A549 (cell line): ENCODE measurements around the gene CCL20. TPM values are rescaled to one million over a fixed set of nuclear protein-coding genes. Genes with fewer than 3 reads are reported as not detected.

Source experiments
- ATAC-seq, 2 experiments: fragments of 200-7000 bp in 1 of 2; fragments of >200 bp in 1 of 2; cut with Nextera tagmentation in 1 of 2; cut with Tn5 transposase in 1 of 2; 3 replicates each; pipeline versions ENCODE4 v1.8.0 to v1.9.1; 2018 to 2020; ENCODE audit warnings: mild to moderate bottlenecking in 1 of 2, moderate library complexity in 1 of 2
- CTCF ChIA-PET: fragments of 300-600 bp; sonication (Branson Sonifier 250); formaldehyde crosslinking; extraction: SDS; loops from one replicate; lab custom pipeline; 2021; ENCODE audit warnings: antibody characterized with exemption, inconsistent platforms; lab: Yijun Ruan, JAX
- POLR2A ChIA-PET: fragments of 350-600 bp; formaldehyde crosslinking; extraction: SDS; loops from one replicate; lab custom pipeline; 2021; ENCODE audit warnings: antibody characterized with exemption, inconsistent platforms; lab: Yijun Ruan, JAX
- DNase-seq, 2 experiments: peaks; one replicate each; pipeline versions ENCODE4 v3.0.0 to v3.0.0-alpha.2; 2011 to 2016; ENCODE audit warnings: low read depth in 1 of 2, low spot score in 1 of 2
- FAIRE-seq: peaks from 2 replicates; lab custom pipeline; 2011; peaks lifted over from hg19 to GRCh38; lab: Jason Lieb, UNC
- H3K27ac ChIP-seq, 2 experiments: fragments of >200 bp; sonication (Bioruptor Twin); formaldehyde crosslinking; 3 replicates each; pipeline ENCODE4 v1.5.1; 2016 to 2017
- H3K4me1 ChIP-seq: fragments of >200 bp; sonication (Bioruptor Twin); formaldehyde crosslinking; 3 replicates; pipeline ENCODE4 v1.6.1; 2016
- H3K4me2 ChIP-seq: fragments of >200 bp; sonication (Bioruptor Twin); formaldehyde crosslinking; 3 replicates; pipeline ENCODE4 v1.6.1; 2016
- H3K4me3 ChIP-seq: fragments of >200 bp; sonication (Bioruptor Twin); formaldehyde crosslinking; 3 replicates; pipeline ENCODE4 v1.5.1; 2016
- H3K9me3 ChIP-seq: fragments of >200 bp; sonication (Bioruptor Twin); formaldehyde crosslinking; 3 replicates; pipeline ENCODE4 v1.6.1; 2016
- BCL3 ChIP-seq: fragments of >200 bp; sonication (Bioruptor Twin); formaldehyde crosslinking; IDR thresholded peaks from 3 replicates; pipeline ENCODE4 v1.6.1; 2016
- BHLHE40 ChIP-seq: IDR thresholded peaks from 2 replicates; pipeline ENCODE4 v1.6.1; 2012; ENCODE audit warnings: low read depth, low read length, inconsistent platforms
- CBX8 ChIP-seq: fragments of 200-600 bp; sonication (generic); IDR thresholded peaks from 2 replicates; pipeline ENCODE4 v1.6.1; 2016
- CHD2 ChIP-seq: fragments of 150-350 bp; IDR thresholded peaks from 2 replicates; pipeline ENCODE4 v1.6.1; 2014; ENCODE audit warnings: low read length; ENCODE audit not compliant: partially characterized antibody
- CHD4 ChIP-seq: fragments of 200-600 bp; sonication (generic); IDR thresholded peaks from 2 replicates; pipeline ENCODE4 v1.6.1; 2016; ENCODE audit warnings: antibody characterized with exemption, mild to moderate bottlenecking, borderline replicate concordance
- EP300 ChIP-seq, 2 experiments: fragments of >200 bp; sonication (Bioruptor Twin); formaldehyde crosslinking; IDR thresholded peaks; 2 replicates in 1 of 2; 3 replicates in 1 of 2; pipeline ENCODE4 v1.6.1; 2016 to 2017
- FOSB ChIP-seq: fragments of 250-450 bp; sonication (Bioruptor Pico); IDR thresholded peaks from 2 replicates; pipeline ENCODE4 v1.5.0; 2020; ENCODE audit warnings: mild to moderate bottlenecking, moderate library complexity
- FOSL2 ChIP-seq, 2 experiments: fragments of 450-650 bp in 1 of 2; fragments of >200 bp in 1 of 2; sonication (Bioruptor Twin) in 1 of 2; formaldehyde crosslinking; IDR thresholded peaks; 2 replicates each; pipeline versions ENCODE4 v1.5.0 to v1.6.1; 2016 to 2020; ENCODE audit warnings: mild to moderate bottlenecking in 1 of 2, moderate library complexity in 1 of 2
- FOXS1 ChIP-seq: fragments of 250-450 bp; sonication (Bioruptor Pico); IDR thresholded peaks from 2 replicates; pipeline ENCODE4 v1.5.0; 2020; ENCODE audit warnings: mild to moderate bottlenecking, moderate library complexity
- HDAC2 ChIP-seq: fragments of 200-600 bp; sonication (generic); IDR thresholded peaks from 2 replicates; pipeline ENCODE4 v1.6.1; 2016
- HMGXB4 ChIP-seq: fragments of 250-450 bp; sonication (Bioruptor Pico); IDR thresholded peaks from 2 replicates; pipeline ENCODE4 v1.5.0; 2021; ENCODE audit warnings: mild to moderate bottlenecking, moderate library complexity, borderline replicate concordance
- HOXA7 ChIP-seq: fragments of 250-450 bp; sonication (Bioruptor Pico); IDR thresholded peaks from 2 replicates; pipeline ENCODE4 v1.5.0; 2020; ENCODE audit warnings: mild to moderate bottlenecking, moderate library complexity
- JUN ChIP-seq, 2 experiments: fragments of >200 bp; sonication (Bioruptor Twin); formaldehyde crosslinking; IDR thresholded peaks; 2 replicates in 1 of 2; 3 replicates in 1 of 2; pipeline ENCODE4 v1.6.1; 2016 to 2017
- KDM1A ChIP-seq: fragments of 200-600 bp; sonication (generic); IDR thresholded peaks from 2 replicates; pipeline ENCODE4 v1.6.1; 2016; ENCODE audit warnings: low read depth, mild to moderate bottlenecking
- KDM5A ChIP-seq: fragments of 200-600 bp; sonication (generic); IDR thresholded peaks from 2 replicates; pipeline ENCODE4 v1.6.1; 2016; ENCODE audit warnings: antibody characterized with exemption, mild to moderate bottlenecking
- MAFK ChIP-seq: fragments of 450-650 bp; IDR thresholded peaks from 2 replicates; pipeline ENCODE4 v1.6.1; 2014; ENCODE audit not compliant: partially characterized antibody
- MAX ChIP-seq: IDR thresholded peaks from 2 replicates; pipeline ENCODE4 v1.6.1; 2012
- MAZ ChIP-seq: fragments of 150-350 bp; IDR thresholded peaks from 2 replicates; pipeline ENCODE4 v1.6.1; 2014; ENCODE audit warnings: antibody characterized with exemption, low read depth, low read length, borderline replicate concordance
- MYC ChIP-seq: IDR thresholded peaks from 2 replicates; pipeline ENCODE4 v1.6.1; 2012; ENCODE audit warnings: mild to moderate bottlenecking, inconsistent platforms, low read length, improper control_type of control experiment, borderline replicate concordance
- NFE2L2 ChIP-seq: fragments of 150-350 bp; conservative IDR thresholded peaks from 2 replicates; pipeline ENCODE4 v1.6.1; 2014; ENCODE audit warnings: low read length
- NPAS2 ChIP-seq: fragments of 250-450 bp; sonication (Bioruptor Pico); IDR thresholded peaks from 2 replicates; pipeline ENCODE4 v1.8.0; 2022; ENCODE audit warnings: mild to moderate bottlenecking, moderate library complexity, borderline replicate concordance
- POLR2A ChIP-seq: IDR thresholded peaks from 2 replicates; pipeline ENCODE4 v1.6.1; 2012; ENCODE audit warnings: mild to moderate bottlenecking, low read length
- POLR2AphosphoS2 ChIP-seq: conservative IDR thresholded peaks from 2 replicates; pipeline ENCODE4 v1.6.1; 2012; ENCODE audit warnings: low read length, improper control_type of control experiment, inconsistent platforms
- RAD21 ChIP-seq, 2 experiments: fragments of >200 bp in 1 of 2; sonication (Bioruptor Twin) in 1 of 2; formaldehyde crosslinking in 1 of 2; IDR thresholded peaks in 1 of 2; conservative IDR thresholded peaks in 1 of 2; 2 replicates in 1 of 2; 3 replicates in 1 of 2; pipeline ENCODE4 v1.6.1; 2012 to 2018; ENCODE audit warnings: inconsistent platforms in 1 of 2
- RFX5 ChIP-seq: fragments of 450-650 bp; IDR thresholded peaks from 2 replicates; pipeline ENCODE4 v1.7.1; 2014; ENCODE audit warnings: antibody characterized with exemption, mild to moderate bottlenecking, moderate library complexity
- SREBF2 ChIP-seq: fragments of 450-650 bp; IDR thresholded peaks from 2 replicates; pipeline ENCODE4 v1.6.1; 2014; ENCODE audit warnings: mild to moderate bottlenecking, moderate library complexity
- TFCP2L1 ChIP-seq: fragments of 250-450 bp; sonication (Bioruptor Pico); IDR thresholded peaks from 2 replicates; pipeline ENCODE4 v1.5.0; 2021; ENCODE audit warnings: mild to moderate bottlenecking
- ZC3H11A ChIP-seq: fragments of 450-650 bp; IDR thresholded peaks from 2 replicates; pipeline ENCODE4 v1.6.1; 2014; ENCODE audit warnings: antibody characterized with exemption, mild to moderate bottlenecking
- WGBS: methylation state at CpG from one replicate; pipeline ENCODE4 v1.1.6; 2017; ENCODE audit errors: missing lambda C conversion rate; 5-methylcytosine and 5-hydroxymethylcytosine counted together
- polyA plus RNA-seq, 4 experiments: library from polyadenylated mRNA; depleted of rRNA in 3 of 4; stranded (reverse); fragments of >200 nt; fragmentation: RNase III in 1 of 4; extraction: RNeasy Plus Mini Kit Qiagen cat#74134 plus additional on column Dnase treatment in 1 of 4; gene quantifications; 2 replicates in 3 of 4; 3 replicates in 1 of 4; pipeline ENCODE4 v1.2.3, GENCODE V29; 2011 to 2017
- TF ChIP-seq, protein P1 (sequence below): fragments of 250-450 bp; sonication (Bioruptor Pico); IDR thresholded peaks from 2 replicates; pipeline ENCODE4 v1.5.0; 2020; ENCODE audit warnings: low read depth, mild to moderate bottlenecking, moderate library complexity

The CCL20 gene
- polyA plus RNA-seq, 2 of the 4 experiments (the other 2 are of a cell fraction) = 0.43 to 3.4 TPM

GRCh38 chr2:227826563-227826962, 12.9 kb downstream of the CCL20 start:
- no peaks in the 10 kb centered on the region for H3K9me3 ChIP-seq
- no peak for FAIRE-seq
- DNase-seq = no peak
- H3K27ac ChIP-seq = peak overlapping the region; percentile 45 to 62; a peak in 4 of 6 replicates
- CTCF ChIA-PET = no interaction called here
- no peak; a peak in 1 of 6 replicates for ATAC-seq
- H3K4me3 ChIP-seq = no peak overlapping the region
- WGBS = 33% methylated on average over 2 of the region's 2 CpGs
- H3K4me1 ChIP-seq = peaks cover 9% of the 10 kb centered on the region
- no peak overlapping the region for H3K4me2 ChIP-seq
- POLR2A ChIA-PET = no interaction called here
- TF ChIP-seq POLR2AphosphoS2 (no peak), HDAC2 (no peak), CHD4 (no peak), POLR2A (no peak)
- TF ChIP-seq, protein P1, sequence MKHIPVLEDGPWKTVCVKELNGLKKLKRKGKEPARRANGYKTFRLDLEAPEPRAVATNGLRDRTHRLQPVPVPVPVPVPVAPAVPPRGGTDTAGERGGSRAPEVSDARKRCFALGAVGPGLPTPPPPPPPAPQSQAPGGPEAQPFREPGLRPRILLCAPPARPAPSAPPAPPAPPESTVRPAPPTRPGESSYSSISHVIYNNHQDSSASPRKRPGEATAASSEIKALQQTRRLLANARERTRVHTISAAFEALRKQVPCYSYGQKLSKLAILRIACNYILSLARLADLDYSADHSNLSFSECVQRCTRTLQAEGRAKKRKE (CRISPR knock-in tag) = no peak

- DNase-seq = no peak
- 94% methylated on average over 7 of the region's 7 CpGs for WGBS
Observed at GRCh38 chr2:227827143-227827542, 13.5 kb downstream of the CCL20 start.

GRCh38 chr2:227828477-227828912, 14.9 kb downstream of the CCL20 start:
- Histone ChIP-seq H3K4me2 (no peak overlapping the region), H3K4me3 (no peak overlapping the region), H3K27ac (peak overlapping the region; percentile 7 to 55; a peak in 3 of 6 replicates), H3K9me3 (no peaks in the 10 kb centered on the region), H3K4me1 (0 out of 3 replicates have a peak, but pooled peaks cover 5% of the 10 kb centered on the region)
- ChIA-PET CTCF (interaction anchor here (0.8 to 1.4 kb wide), 3 partner anchors 34 to 63 kb away, joined by 3 to 5 read pairs (median 4); no protein-coding TSS in a partner anchor), POLR2A (no interaction called here)
- FAIRE-seq = no peak
- no peak for DNase-seq
- TF ChIP-seq KDM1A (no peak), JUN (IDR thresholded peaks at IDR 0.05) (no peak), FOXS1 (CRISPR knock-in tag) (no peak), TFCP2L1 (CRISPR knock-in tag) (no peak), HMGXB4 (no peak), FOSB (CRISPR knock-in tag) (no peak), CBX8 (no peak), NFE2L2 (no peak), MAX (no peak), BCL3 (no peak)
- no peak for ATAC-seq

More at GRCh38 chr2:227827143-227827542, 13.5 kb downstream of the CCL20 start:
- 0 out of 3 replicates have a peak, but pooled peaks cover 5% of the 10 kb centered on the region for H3K4me1 ChIP-seq
- H3K9me3 ChIP-seq = no peaks in the 10 kb centered on the region
- H3K27ac ChIP-seq = peak overlapping the region; percentile 45 to 62; a peak in 4 of 6 replicates
- TF ChIP-seq SREBF2 (no peak), TFCP2L1 (CRISPR knock-in tag) (no peak), MAFK (no peak), MYC (no peak), CHD4 (no peak), BHLHE40 (no peak), MAZ (no peak), NPAS2 (CRISPR knock-in tag) (no peak), BCL3 (no peak), RFX5 (no peak), KDM5A (no peak), HMGXB4 (no peak), HDAC2 (no peak), CHD2 (no peak), RAD21 (conservative IDR thresholded peaks at IDR 0.05 in 1 of 2, IDR thresholded peaks at IDR 0.05 in 1 of 2) (no peak), HOXA7 (no peak), FOSL2 (IDR thresholded peaks at IDR 0.05) (no peak), FOSL2 (CRISPR knock-in tag; IDR thresholded peaks at IDR 0.05) (no peak), ZC3H11A (no peak), EP300 (IDR thresholded peaks at IDR 0.05) (no peak)
- FAIRE-seq (no peak), ATAC-seq (no peak; a peak in 1 of 6 replicates)
- POLR2A ChIA-PET = no interaction called here
- no peak overlapping the region for H3K4me2 ChIP-seq
- no peak overlapping the region for H3K4me3 ChIP-seq
- CTCF ChIA-PET = no interaction called here
